Cerebellar nuclear complex (tissue), 1 donor: ENCODE measurements around the gene LAMC2.

Experiments
- DNase-seq, 2 experiments: peaks; one replicate each; lab custom pipeline; 2025; lab: John Stamatoyannopoulos, UW

LAMC2 gene

GRCh38 chr1:183214021-183214970 lies 28.2 kb downstream of the LAMC2 start:
- DNase-seq, result peak; percentile 48 to 67

GRCh38 chr1:183215076-183215720 lies 29.1 kb downstream of the LAMC2 start:
- DNase-seq, result no peak

- DNase-seq, result peak; percentile 34 to 77
Measured at GRCh38 chr1:183215936-183216335, 29.9 kb downstream of the LAMC2 start.

- no peak for DNase-seq
Measured at GRCh38 chr1:183218027-183218618, 32.1 kb downstream of the LAMC2 start.

GRCh38 chr1:183218971-183219615 lies 33.0 kb downstream of the LAMC2 start:
- DNase-seq, result no peak

- DNase-seq, result no peak
Measured at GRCh38 chr1:183219616-183220009, 33.5 kb downstream of the LAMC2 start.

GRCh38 chr1:183222909-183223308 lies 36.8 kb downstream of the LAMC2 start:
- no peak for DNase-seq

- DNase-seq, result no peak
Measured at GRCh38 chr1:183223467-183223866, 37.4 kb downstream of the LAMC2 start.

GRCh38 chr1:183226361-183226760 lies 40.3 kb downstream of the LAMC2 start:
- no peak for DNase-seq

GRCh38 chr1:183226963-183227362 lies 40.9 kb downstream of the LAMC2 start:
- no peak for DNase-seq

GRCh38 chr1:183227422-183228346 lies 41.6 kb downstream of the LAMC2 start:
- no peak for DNase-seq

- DNase-seq, result no peak
Measured at GRCh38 chr1:183228347-183229220, 42.5 kb downstream of the LAMC2 start.

- no peak for DNase-seq
Measured at GRCh38 chr1:183230413-183230812, 44.3 kb downstream of the LAMC2 start.

GRCh38 chr1:183231545-183231944 lies 45.5 kb downstream of the LAMC2 start:
- DNase-seq, result no peak

- no peak for DNase-seq
Measured at GRCh38 chr1:183233113-183233512, 47.0 kb downstream of the LAMC2 start.

GRCh38 chr1:183234660-183235476 lies 48.8 kb downstream of the LAMC2 start:
- no peak for DNase-seq

- no peak for DNase-seq
Measured at GRCh38 chr1:183235503-183235902, 49.4 kb downstream of the LAMC2 start.

- no peak for DNase-seq
Measured at GRCh38 chr1:183236158-183236725, 50.2 kb downstream of the LAMC2 start.

- no peak for DNase-seq
Measured at GRCh38 chr1:183237046-183237445, 51.0 kb downstream of the LAMC2 start.
